PFSK-1 (cell line): Measurements from ENCODE around the gene TMEM11.

Experiments
- FOXP2 ChIP-seq: optimal IDR thresholded peaks from 2 replicates; pipeline ENCODE3; 2011; ENCODE audit warnings: borderline replicate concordance, control low read depth, inconsistent platforms; ENCODE audit not compliant: insufficient read depth; ENCODE audit errors: extremely low read length, extremely low read depth
- POLR2AphosphoS5 ChIP-seq: IDR thresholded peaks from 2 replicates; pipeline ENCODE4 v1.6.1; 2012; ENCODE audit warnings: low read depth, mild to moderate bottlenecking, control low read depth, low read length, moderate library complexity
- REST ChIP-seq, 2 experiments: IDR thresholded peaks; 2 replicates each; pipeline versions ENCODE4 v1.6.1 to v1.8.0; 2011 to 2012; ENCODE audit warnings: low read depth in 2 of 2, low read length in 2 of 2, control low read depth in 1 of 2, inconsistent platforms in 1 of 2, mild to moderate bottlenecking in 1 of 2, moderate library complexity in 1 of 2; ENCODE audit not compliant: insufficient read depth in 1 of 2
- SIN3A ChIP-seq: IDR thresholded peaks from 2 replicates; pipeline ENCODE4 v1.6.1; 2012; ENCODE audit warnings: mild to moderate bottlenecking, low read length, moderate library complexity, borderline replicate concordance; ENCODE audit not compliant: insufficient read depth
- TAF1 ChIP-seq: IDR thresholded peaks from 2 replicates; pipeline ENCODE4 v1.6.1; 2012; ENCODE audit warnings: low read length, control low read depth, borderline replicate concordance; ENCODE audit not compliant: insufficient read depth

Gene TMEM11

GRCh38 chr17:21239680-21240368, 25.9 kb upstream of the TMEM11 start:
- TF ChIP-seq TAF1: no peak
- TF ChIP-seq POLR2AphosphoS5: no peak
- no peak for TF ChIP-seq FOXP2

- TF ChIP-seq REST (IDR thresholded peaks at IDR 0.05; ENCODE audit: insufficient read depth in 1 of 2, low read depth in 2 of 2, low read length in 2 of 2) (no peak), POLR2AphosphoS5 (no peak), SIN3A (no peak), FOXP2 (no peak), TAF1 (no peak)
Observed at GRCh38 chr17:21235921-21236320, 22.0 kb upstream of the TMEM11 start.

GRCh38 chr17:21233581-21234347, 19.8 kb upstream of the TMEM11 start:
- TF ChIP-seq SIN3A (no peak), POLR2AphosphoS5 (no peak), TAF1 (no peak), REST (IDR thresholded peaks at IDR 0.05; ENCODE audit: insufficient read depth in 1 of 2, low read depth in 2 of 2, low read length in 2 of 2) (no peak), FOXP2 (no peak)

GRCh38 chr17:21232033-21232749, 18.2 kb upstream of the TMEM11 start:
- TF ChIP-seq REST (IDR thresholded peaks at IDR 0.05; ENCODE audit: insufficient read depth in 1 of 2, low read depth in 2 of 2, low read length in 2 of 2) (no peak), POLR2AphosphoS5 (no peak), TAF1 (no peak), FOXP2 (no peak), SIN3A (no peak)

- TF ChIP-seq FOXP2 (no peak), SIN3A (no peak), REST (IDR thresholded peaks at IDR 0.05; ENCODE audit: insufficient read depth in 1 of 2, low read depth in 2 of 2, low read length in 2 of 2) (no peak), POLR2AphosphoS5 (no peak), TAF1 (no peak)
Observed at GRCh38 chr17:21231533-21231932, 17.6 kb upstream of the TMEM11 start.
